H1 (cell line): ENCODE results near the gene IQGAP3. TPM values are rescaled to one million over a fixed set of nuclear protein-coding genes. Genes with fewer than 3 reads are reported as not detected.

Experiments used
- CHD1 ChIP-seq: IDR thresholded peaks from 2 replicates; pipeline ENCODE4 v1.6.1; 2012; ENCODE audit warnings: low read depth, low read length, improper control_type of control experiment
- JUND ChIP-seq: IDR thresholded peaks from 2 replicates; pipeline ENCODE4 v1.6.1; 2011; ENCODE audit warnings: mild to moderate bottlenecking, improper control_type of control experiment, low read length
- polyA plus RNA-seq, 7 experiments: library from polyadenylated mRNA; depleted of rRNA in 3 of 7; stranded (reverse) in 5 of 7; unstranded in 2 of 7; fragments of >200 nt in 5 of 7; fragments of 200-250 nt in 2 of 7; gene quantifications; 1 replicate in 5 of 7; 2 replicates in 1 of 7; 4 replicates in 1 of 7; pipeline versions ENCODE4 v1.2.1 to v1.2.3, GENCODE V29; 2011 to 2013; ENCODE audit warnings: missing spikeins in 2 of 7, mixed read lengths in 2 of 7
- total RNA-seq: library from RNA; stranded (reverse); fragmentation: NEBNext Ultra II Directional; extraction: Animal tissue kit (Norgen Biotek cat#: 25700); gene quantifications from 2 replicates; pipeline ENCODE4 v1.2.1, GENCODE V29; 2021

IQGAP3 gene
- total and polyA plus RNA-seq, 2 of the 8 experiments (the other 6 are each of a cell fraction or from before 2014, with no cell fraction given): 14.6 to 22.3 TPM

GRCh38 chr1:156581661-156582387 lies 9.5 kb upstream of the IQGAP3 start (continued):
- no peak for TF ChIP-seq CHD1
- no peak for TF ChIP-seq JUND
- TF ChIP-seq, all 59 proteins: peak for 0
